Measurements from ENCODE around the gene TFPI2.

DNA sequence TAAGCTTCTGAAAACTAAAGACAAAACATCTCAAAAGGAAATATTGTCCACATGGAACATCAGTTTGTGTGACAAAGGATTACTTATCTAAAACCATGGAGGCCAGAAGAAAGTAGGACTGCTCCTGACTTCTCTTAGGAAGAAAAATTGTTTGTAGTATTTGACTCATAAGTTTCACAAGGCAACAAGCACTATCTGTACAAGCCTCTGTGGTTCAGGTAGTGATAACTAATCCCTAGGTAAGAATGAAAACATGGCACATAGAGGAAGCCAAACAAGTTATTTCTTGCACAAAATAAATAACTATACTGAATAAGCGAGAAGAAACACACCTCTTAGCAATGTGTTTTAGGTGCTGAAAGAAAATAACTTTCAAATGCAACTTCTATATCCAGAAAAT, 30.3 kb downstream of the TFPI2 start:
- TF ChIP-seq, protein P1, sequence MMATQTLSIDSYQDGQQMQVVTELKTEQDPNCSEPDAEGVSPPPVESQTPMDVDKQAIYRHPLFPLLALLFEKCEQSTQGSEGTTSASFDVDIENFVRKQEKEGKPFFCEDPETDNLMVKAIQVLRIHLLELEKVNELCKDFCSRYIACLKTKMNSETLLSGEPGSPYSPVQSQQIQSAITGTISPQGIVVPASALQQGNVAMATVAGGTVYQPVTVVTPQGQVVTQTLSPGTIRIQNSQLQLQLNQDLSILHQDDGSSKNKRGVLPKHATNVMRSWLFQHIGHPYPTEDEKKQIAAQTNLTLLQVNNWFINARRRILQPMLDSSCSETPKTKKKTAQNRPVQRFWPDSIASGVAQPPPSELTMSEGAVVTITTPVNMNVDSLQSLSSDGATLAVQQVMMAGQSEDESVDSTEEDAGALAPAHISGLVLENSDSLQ (IDR thresholded peaks at IDR 0.05), result no peak
- TF ChIP-seq FOXK2 (IDR thresholded peaks at IDR 0.05) (no peak), CTBP1 (IDR thresholded peaks at IDR 0.05; ENCODE audit: borderline replicate concordance) (no peak), SP1 (IDR thresholded peaks at IDR 0.05) (no peak), BHLHE40 (IDR thresholded peaks at IDR 0.05; ENCODE audit: borderline replicate concordance) (no peak), FOXA1 (IDR thresholded peaks at IDR 0.05) (no peak), HDGF (IDR thresholded peaks at IDR 0.05; ENCODE audit: borderline replicate concordance) (no peak), ARNT (IDR thresholded peaks at IDR 0.05) (no peak)

Data from HEK293T (cell line).